H1 (cell line): ENCODE results near the gene ABCA13. TPM values are rescaled to one million over a fixed set of nuclear protein-coding genes. Genes with fewer than 3 reads are reported as not detected.

ENCODE experiments used
- CTCF ChIA-PET: fragments of 300-600 bp; sonication (Branson Sonifier 250); formaldehyde crosslinking; loops from one replicate; lab custom pipeline; 2021; ENCODE audit not compliant: partially characterized antibody; lab: Charles Lee
- POLR2A ChIA-PET: fragments of 300-600 bp; sonication (Branson Sonifier 250); formaldehyde crosslinking; loops from one replicate; lab custom pipeline; 2021; ENCODE audit warnings: inconsistent platforms; ENCODE audit not compliant: partially characterized antibody; lab: Charles Lee
- DNase-seq, 2 experiments: peaks; one replicate each; pipeline versions ENCODE4 v3.0.0 to v3.0.0-alpha.2; 2010 to 2022; ENCODE audit warnings: low spot score in 2 of 2, low read depth in 1 of 2, mixed read lengths in 1 of 2
- FAIRE-seq: peaks from 2 replicates; lab custom pipeline; 2011; peaks lifted over from hg19 to GRCh38; lab: Jason Lieb, UNC
- H2AFZ ChIP-seq: 2 replicates; pipeline ENCODE4 v1.8.1; 2012; ENCODE audit warnings: low read length, inconsistent platforms
- H2AK5ac ChIP-seq: 2 replicates; pipeline ENCODE4 v1.6.1; 2013; ENCODE audit warnings: low read depth, low read length
- H2BK120ac ChIP-seq: replicated peaks from 2 replicates; pipeline ENCODE3; 2013; ENCODE audit warnings: low read depth, low read length, inconsistent platforms
- H2BK12ac ChIP-seq: 2 replicates; pipeline ENCODE4 v1.6.1; 2013; ENCODE audit warnings: low read depth, low read length
- H2BK15ac ChIP-seq: 2 replicates; pipeline ENCODE4 v1.6.1; 2013; ENCODE audit warnings: low read length
- H2BK20ac ChIP-seq: 2 replicates; pipeline ENCODE4 v1.6.1; 2013; ENCODE audit warnings: low read length
- H2BK5ac ChIP-seq: 2 replicates; pipeline ENCODE4 v1.6.1; 2013; ENCODE audit warnings: low read depth, low read length
- H3K14ac ChIP-seq: 2 replicates; pipeline ENCODE4 v1.6.1; 2013; ENCODE audit warnings: inconsistent platforms; ENCODE audit not compliant: insufficient read length
- H3K18ac ChIP-seq: 2 replicates; pipeline ENCODE4 v1.6.1; 2013; ENCODE audit warnings: low read length; ENCODE audit errors: extremely low read depth
- H3K23ac ChIP-seq: 2 replicates; pipeline ENCODE4 v1.6.1; 2013; ENCODE audit warnings: inconsistent platforms; ENCODE audit not compliant: insufficient read length
- H3K23me2 ChIP-seq: 2 replicates; pipeline ENCODE4 v1.6.1; 2013; ENCODE audit warnings: low read depth, low read length
- H3K27ac ChIP-seq: 2 replicates; pipeline ENCODE4 v1.6.1; 2011; ENCODE audit warnings: low read depth, low read length, inconsistent platforms
- H3K27me3 ChIP-seq, 4 experiments: replicated peaks in 1 of 4; 1 replicate in 1 of 4; 2 replicates in 3 of 4; pipeline versions ENCODE4 v1.6.1 to v1.8.1; 2011 to 2013; ENCODE audit warnings: low read length in 3 of 4, mild to moderate bottlenecking in 3 of 4, inconsistent platforms in 2 of 4, mixed read lengths in 2 of 4, moderate library complexity in 1 of 4; ENCODE audit not compliant: control insufficient read depth in 3 of 4, insufficient read depth in 3 of 4; ENCODE audit errors: extremely low read depth in 1 of 4
- H3K36me3 ChIP-seq, 4 experiments: 2 replicates each; pipeline versions ENCODE4 v1.6.1 to v1.8.1; 2011 to 2013; ENCODE audit warnings: mild to moderate bottlenecking in 4 of 4, low read length in 3 of 4, moderate library complexity in 2 of 4, control low read depth in 1 of 4, inconsistent platforms in 1 of 4; ENCODE audit not compliant: insufficient read depth in 4 of 4, control insufficient read depth in 2 of 4
- H3K4ac ChIP-seq: replicated peaks from 2 replicates; pipeline ENCODE3; 2013; ENCODE audit warnings: low read length, low read depth, mixed read lengths, inconsistent platforms; ENCODE audit not compliant: insufficient read length
- H3K4me1 ChIP-seq, 4 experiments: replicated peaks in 1 of 4; 1 replicate in 1 of 4; 2 replicates in 3 of 4; pipeline versions ENCODE4 v1.6.1 to v1.8.1; 2011 to 2013; ENCODE audit warnings: low read length in 3 of 4, inconsistent platforms in 2 of 4, mixed read lengths in 1 of 4; ENCODE audit not compliant: insufficient read depth in 4 of 4, control insufficient read depth in 3 of 4
- H3K4me2 ChIP-seq, 2 experiments: 2 replicates each; pipeline versions ENCODE4 v1.6.1 to v1.8.1; 2011 to 2013; ENCODE audit warnings: low read depth in 2 of 2, low read length in 2 of 2, control low read depth in 1 of 2, inconsistent platforms in 1 of 2, mild to moderate bottlenecking in 1 of 2; ENCODE audit not compliant: insufficient read depth in 1 of 2
- H3K4me3 ChIP-seq, 4 experiments: fragments of 200-600, 300-600 bp in 1 of 4; sonication (generic), shearing (Covaris generic), sonication (Bioruptor Twin) in 1 of 4; 2 replicates each; pipeline versions ENCODE4 v1.5.1 to v1.8.1; 2011 to 2016; ENCODE audit warnings: low read length in 4 of 4, low read depth in 3 of 4, control low read depth in 2 of 4, inconsistent platforms in 2 of 4, mild to moderate bottlenecking in 2 of 4, mixed read lengths in 1 of 4, moderate library complexity in 1 of 4; ENCODE audit not compliant: insufficient read depth in 2 of 4; ENCODE audit errors: extremely low read depth in 1 of 4
- H3K56ac ChIP-seq: replicated peaks from 2 replicates; pipeline ENCODE3; 2013; ENCODE audit warnings: low read depth, mild to moderate bottlenecking, mixed read lengths, low read length, inconsistent platforms; ENCODE audit not compliant: insufficient read length
- H3K79me1 ChIP-seq: 2 replicates; pipeline ENCODE4 v1.6.1; 2013; ENCODE audit warnings: low read depth, low read length, control low read depth
- H3K79me2 ChIP-seq, 2 experiments: 2 replicates each; pipeline versions ENCODE4 v1.6.1 to v1.8.1; 2012 to 2013; ENCODE audit warnings: low read length in 2 of 2, mild to moderate bottlenecking in 2 of 2, inconsistent platforms in 1 of 2; ENCODE audit not compliant: insufficient read depth in 2 of 2, control insufficient read depth in 1 of 2
- H3K9ac ChIP-seq, 4 experiments: replicated peaks in 1 of 4; 1 replicate in 1 of 4; 2 replicates in 3 of 4; pipeline versions ENCODE4 v1.6.1 to v1.8.1; 2011 to 2013; ENCODE audit warnings: low read depth in 3 of 4, low read length in 3 of 4, control low read depth in 2 of 4, mild to moderate bottlenecking in 2 of 4, moderate library complexity in 2 of 4, inconsistent platforms in 1 of 4; ENCODE audit errors: extremely low read depth in 1 of 4
- H3K9me3 ChIP-seq, 2 experiments: 2 replicates each; pipeline versions ENCODE4 v1.6.1 to v1.8.1; 2012 to 2013; ENCODE audit warnings: mild to moderate bottlenecking in 2 of 2, moderate library complexity in 2 of 2, control low read depth in 1 of 2, inconsistent platforms in 1 of 2, low read depth in 1 of 2, low read length in 1 of 2, mixed read lengths in 1 of 2; ENCODE audit not compliant: insufficient read depth in 2 of 2
- H4K20me1 ChIP-seq, 2 experiments: replicated peaks in 1 of 2; 2 replicates each; pipeline versions ENCODE3 to v1.8.1; 2011 to 2013; ENCODE audit warnings: inconsistent platforms in 2 of 2, low read length in 2 of 2, mild to moderate bottlenecking in 1 of 2; ENCODE audit not compliant: insufficient read depth in 2 of 2, control insufficient read depth in 1 of 2
- H4K5ac ChIP-seq: 2 replicates; pipeline ENCODE4 v1.6.1; 2013; ENCODE audit warnings: low read length, low read depth, mixed read lengths, inconsistent platforms; ENCODE audit not compliant: insufficient read length
- H4K8ac ChIP-seq: 2 replicates; pipeline ENCODE4 v1.8.0; 2013; ENCODE audit warnings: mild to moderate bottlenecking, moderate library complexity, low read length, inconsistent platforms; ENCODE audit not compliant: insufficient read depth; ENCODE audit errors: extremely low read depth
- H4K91ac ChIP-seq: replicated peaks from 2 replicates; pipeline ENCODE3; 2013; ENCODE audit warnings: low read length, mixed read lengths, inconsistent platforms; ENCODE audit not compliant: insufficient read length
- ATF3 ChIP-seq: IDR thresholded peaks from 2 replicates; pipeline ENCODE4 v1.6.1; 2011; ENCODE audit warnings: low read depth, mild to moderate bottlenecking, low read length; ENCODE audit not compliant: insufficient read depth
- BCL11A ChIP-seq, 2 experiments: IDR thresholded peaks; one replicate each; pipeline ENCODE4 v1.6.1; 2011; ENCODE audit warnings: low read depth in 2 of 2, low read length in 2 of 2, mild to moderate bottlenecking in 2 of 2
- CHD1 ChIP-seq: IDR thresholded peaks from 2 replicates; pipeline ENCODE4 v1.6.1; 2012; ENCODE audit warnings: low read depth, low read length, improper control_type of control experiment
- CREB1 ChIP-seq: IDR thresholded peaks from 2 replicates; pipeline ENCODE4 v1.6.1; 2012; ENCODE audit warnings: inconsistent platforms
- CTBP2 ChIP-seq: IDR thresholded peaks from 2 replicates; pipeline ENCODE4 v1.7.0; 2011; ENCODE audit warnings: borderline replicate concordance, mild to moderate bottlenecking, moderate library complexity, mixed read lengths, low read length; ENCODE audit not compliant: insufficient read depth, insufficient read length
- GABPA ChIP-seq: IDR thresholded peaks from 2 replicates; pipeline ENCODE4 v1.6.1; 2011; ENCODE audit warnings: mild to moderate bottlenecking, low read length, moderate library complexity, borderline replicate concordance; ENCODE audit not compliant: insufficient read depth
- KDM4A ChIP-seq: IDR thresholded peaks from one replicate; pipeline ENCODE4 v1.7.1; 2012; ENCODE audit warnings: low read depth, mild to moderate bottlenecking, moderate library complexity, low read length, inconsistent platforms; ENCODE audit not compliant: severe bottlenecking
- KDM5A ChIP-seq: fragments of 200-600 bp; IDR thresholded peaks from 2 replicates; pipeline ENCODE4 v1.7.1; 2012; ENCODE audit warnings: mild to moderate bottlenecking, low read length, inconsistent platforms, mixed read lengths
- PHF8 ChIP-seq: fragments of 200-600 bp; sonication (generic); conservative IDR thresholded peaks from 2 replicates; pipeline ENCODE4 v1.7.1; 2012; ENCODE audit warnings: low read depth, mild to moderate bottlenecking, inconsistent platforms, low read length, moderate library complexity
- POLR2AphosphoS5 ChIP-seq: IDR thresholded peaks from 2 replicates; pipeline ENCODE4 v1.6.1; 2011; ENCODE audit warnings: low read depth, low read length
- RXRA ChIP-seq: IDR thresholded peaks from 2 replicates; pipeline ENCODE4 v1.6.1; 2011; ENCODE audit warnings: low read depth, mild to moderate bottlenecking, low read length, moderate library complexity; ENCODE audit not compliant: insufficient read depth
- SRF ChIP-seq: IDR thresholded peaks from 2 replicates; pipeline ENCODE4 v1.6.1; 2011; ENCODE audit warnings: mild to moderate bottlenecking, low read depth, low read length, moderate library complexity
- WGBS, 2 experiments: shearing (Covaris generic) in 1 of 2; methylation state at CpG; one replicate each; pipeline versions ENCODE4 v1.1.6 to v1.1.7; 2013 to 2015; ENCODE audit warnings: low lambda C conversion rate in 2 of 2, mixed read lengths in 2 of 2, inconsistent platforms in 1 of 2, low coverage in 1 of 2, missing lambda C conversion rate in 1 of 2; ENCODE audit not compliant: insufficient replicate concordance in 2 of 2, insufficient coverage in 1 of 2, insufficient read length in 1 of 2; ENCODE audit errors: extremely low coverage in 1 of 2, missing lambda C conversion rate in 1 of 2; 5-methylcytosine and 5-hydroxymethylcytosine counted together
- polyA plus RNA-seq, 7 experiments: library from polyadenylated mRNA; depleted of rRNA in 3 of 7; stranded (reverse) in 5 of 7; unstranded in 2 of 7; fragments of >200 nt in 5 of 7; fragments of 200-250 nt in 2 of 7; gene quantifications; 1 replicate in 5 of 7; 2 replicates in 1 of 7; 4 replicates in 1 of 7; pipeline versions ENCODE4 v1.2.1 to v1.2.3, GENCODE V29; 2011 to 2013; ENCODE audit warnings: missing spikeins in 2 of 7, mixed read lengths in 2 of 7
- total RNA-seq: library from RNA; stranded (reverse); fragmentation: NEBNext Ultra II Directional; extraction: Animal tissue kit (Norgen Biotek cat#: 25700); gene quantifications from 2 replicates; pipeline ENCODE4 v1.2.1, GENCODE V29; 2021
- TF ChIP-seq, protein P1 (sequence below): IDR thresholded peaks from 2 replicates; pipeline ENCODE4 v1.6.1; 2011; ENCODE audit warnings: low read length, improper control_type of control experiment

Gene ABCA13
- total and polyA plus RNA-seq, 2 of the 8 experiments (the other 6 are each of a cell fraction or from before 2014, with no cell fraction given), result 0.07 to 0.09 TPM

DNA sequence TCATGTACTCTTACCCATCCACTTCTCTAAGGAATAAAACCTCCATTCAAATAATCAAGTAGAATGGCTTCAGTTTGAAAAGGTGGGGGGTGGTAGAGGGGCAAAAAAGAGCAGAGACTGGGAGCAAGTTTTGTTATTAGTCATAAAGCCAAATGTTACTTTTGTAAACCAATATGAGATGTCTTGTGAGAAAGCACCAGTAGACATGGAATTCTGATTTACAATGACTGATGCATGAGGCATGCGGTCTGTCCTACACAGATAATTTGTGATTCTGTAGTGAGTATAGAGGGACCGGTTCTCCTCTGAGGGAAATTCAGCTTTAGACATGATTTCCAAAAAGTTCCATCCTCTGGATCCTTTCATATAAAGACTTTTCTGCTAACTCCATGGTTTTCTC, 12.9 kb upstream of the ABCA13 start:
- DNase-seq (no peak), FAIRE-seq (no peak)
- Histone ChIP-seq H2BK15ac (no peak overlapping the region), H3K79me1 (no peaks in the 10 kb centered on the region), H3K9ac (no peak overlapping the region), H2BK12ac (no peak overlapping the region), H3K4me3 (no peak overlapping the region), H4K5ac (no peak overlapping the region), H3K36me3 (peaks cover 0 to 2% (median 0%) of the 10 kb centered on the region in 4 experiments; a peak in 1 of 8 replicates), H3K4me1 (no peaks in the 10 kb centered on the region), H3K56ac (no peak overlapping the region), H2AK5ac (no peak overlapping the region), H3K18ac (no peak overlapping the region), H3K27me3 (no peaks in the 10 kb centered on the region), H4K8ac (no peak overlapping the region), H3K4ac (no peak overlapping the region), H2BK20ac (no peak overlapping the region), H3K23ac (no peak overlapping the region), H4K91ac (no peak overlapping the region), H3K23me2 (no peaks in the 10 kb centered on the region), H3K9me3 (peaks cover 3 to 5% of the 10 kb centered on the region in 2 experiments; a peak in 1 of 4 replicates), H4K20me1 (no peaks in the 10 kb centered on the region), H2BK120ac (no peak overlapping the region), H3K27ac (no peak overlapping the region), H3K4me2 (no peak overlapping the region), H2BK5ac (no peak overlapping the region), H3K79me2 (no peaks in the 10 kb centered on the region), H2AFZ (no peak overlapping the region), H3K14ac (no peak overlapping the region)
- ChIA-PET POLR2A (no interaction called here), CTCF (interaction anchor here (0.8 to 1.6 kb wide), 3 partner anchors 18 to 892 kb away, joined by 3 to 4 read pairs (median 3); no protein-coding TSS in a partner anchor)
- WGBS, 2 experiments, result 91% methylated on average over 2 of the region's 2 CpGs; no CpG with 5 or more reads in 1 of the 2 experiments
- TF ChIP-seq KDM4A (no peak), SRF (no peak), CHD1 (no peak), CREB1 (no peak), GABPA (no peak), ATF3 (no peak), POLR2AphosphoS5 (no peak), PHF8 (no peak), RXRA (no peak), BCL11A (IDR thresholded peaks at IDR 0.05; ENCODE audit: low read depth in 2 of 2, low read length in 2 of 2) (no peak), CTBP2 (no peak), KDM5A (no peak)
- TF ChIP-seq, protein P1, sequence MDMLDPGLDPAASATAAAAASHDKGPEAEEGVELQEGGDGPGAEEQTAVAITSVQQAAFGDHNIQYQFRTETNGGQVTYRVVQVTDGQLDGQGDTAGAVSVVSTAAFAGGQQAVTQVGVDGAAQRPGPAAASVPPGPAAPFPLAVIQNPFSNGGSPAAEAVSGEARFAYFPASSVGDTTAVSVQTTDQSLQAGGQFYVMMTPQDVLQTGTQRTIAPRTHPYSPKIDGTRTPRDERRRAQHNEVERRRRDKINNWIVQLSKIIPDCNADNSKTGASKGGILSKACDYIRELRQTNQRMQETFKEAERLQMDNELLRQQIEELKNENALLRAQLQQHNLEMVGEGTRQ, result no peak
